BE2C (cell line): Measurements from ENCODE around the gene CADM1.
A peak's percentile ranks its signal among the peaks of the same experiment; 100 is the strongest.

Experiments used
- DNase-seq: peaks from one replicate; pipeline ENCODE4 v3.0.0-alpha.2; 2020
- H3K27me3 ChIP-seq: fragments of 250-450 bp; sonication (Bioruptor Pico); 2 replicates; pipeline ENCODE4 v1.5.1; 2020; ENCODE audit warnings: mild to moderate bottlenecking
- H3K36me3 ChIP-seq: fragments of 250-450 bp; sonication (Bioruptor Pico); 2 replicates; pipeline ENCODE4 v1.5.1; 2020; ENCODE audit warnings: mild to moderate bottlenecking
- H3K4me1 ChIP-seq: fragments of 250-450 bp; sonication (Bioruptor Pico); 2 replicates; pipeline ENCODE4 v1.5.1; 2020
- H3K4me3 ChIP-seq: 2 replicates; pipeline ENCODE4 v1.5.1; 2011; ENCODE audit warnings: low read depth, low read length
- H3K9me3 ChIP-seq: fragments of 250-450 bp; sonication (Bioruptor Pico); 2 replicates; pipeline ENCODE4 v1.5.1; 2020
- TF ChIP-seq, protein P1 (sequence below): IDR thresholded peaks from 2 replicates; pipeline ENCODE4 v1.5.1; 2012; ENCODE audit warnings: mild to moderate bottlenecking, low read depth, low read length

CADM1 gene

DNA sequence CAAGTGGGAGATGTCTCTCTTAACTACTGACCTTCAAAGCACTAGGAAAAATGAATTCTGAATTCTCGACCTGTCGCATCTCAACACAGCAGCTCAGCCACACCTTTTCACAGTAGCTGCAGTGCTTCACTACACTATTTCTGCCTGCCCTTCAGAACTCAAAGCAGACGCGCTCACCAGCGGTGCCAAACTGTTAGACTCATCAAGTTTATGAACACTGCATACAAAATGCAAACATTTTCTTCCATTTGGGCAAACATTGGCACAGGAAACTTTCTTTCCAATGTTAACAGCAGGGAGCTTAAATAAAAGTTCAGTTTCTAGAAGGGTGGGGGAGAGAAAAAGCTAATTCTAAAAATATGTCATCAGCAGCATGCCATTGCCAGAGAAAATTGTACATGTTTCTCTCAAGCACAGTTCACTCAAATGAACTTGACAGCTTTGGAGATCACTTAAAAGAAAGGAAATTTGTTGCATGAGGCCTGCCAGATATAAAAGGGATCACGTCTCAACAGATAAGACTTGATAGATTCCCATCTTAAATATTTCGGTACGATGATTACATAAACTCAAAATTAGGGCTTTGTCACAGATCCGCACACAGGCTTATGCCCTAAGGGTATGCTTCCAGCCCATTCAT lies 82.7 kb downstream of the CADM1 start:
- Histone ChIP-seq H3K27me3 (no peaks in the 10 kb centered on the region), H3K9me3 (no peaks in the 10 kb centered on the region), H3K36me3 (0 out of 2 replicates have a peak, but pooled peaks cover 2% of the 10 kb centered on the region), H3K4me3 (no peak overlapping the region), H3K4me1 (peaks cover 40% of the 10 kb centered on the region)
- DNase-seq = peak; percentile 32
- TF ChIP-seq, protein P1, sequence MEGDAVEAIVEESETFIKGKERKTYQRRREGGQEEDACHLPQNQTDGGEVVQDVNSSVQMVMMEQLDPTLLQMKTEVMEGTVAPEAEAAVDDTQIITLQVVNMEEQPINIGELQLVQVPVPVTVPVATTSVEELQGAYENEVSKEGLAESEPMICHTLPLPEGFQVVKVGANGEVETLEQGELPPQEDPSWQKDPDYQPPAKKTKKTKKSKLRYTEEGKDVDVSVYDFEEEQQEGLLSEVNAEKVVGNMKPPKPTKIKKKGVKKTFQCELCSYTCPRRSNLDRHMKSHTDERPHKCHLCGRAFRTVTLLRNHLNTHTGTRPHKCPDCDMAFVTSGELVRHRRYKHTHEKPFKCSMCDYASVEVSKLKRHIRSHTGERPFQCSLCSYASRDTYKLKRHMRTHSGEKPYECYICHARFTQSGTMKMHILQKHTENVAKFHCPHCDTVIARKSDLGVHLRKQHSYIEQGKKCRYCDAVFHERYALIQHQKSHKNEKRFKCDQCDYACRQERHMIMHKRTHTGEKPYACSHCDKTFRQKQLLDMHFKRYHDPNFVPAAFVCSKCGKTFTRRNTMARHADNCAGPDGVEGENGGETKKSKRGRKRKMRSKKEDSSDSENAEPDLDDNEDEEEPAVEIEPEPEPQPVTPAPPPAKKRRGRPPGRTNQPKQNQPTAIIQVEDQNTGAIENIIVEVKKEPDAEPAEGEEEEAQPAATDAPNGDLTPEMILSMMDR = no peak

DNA sequence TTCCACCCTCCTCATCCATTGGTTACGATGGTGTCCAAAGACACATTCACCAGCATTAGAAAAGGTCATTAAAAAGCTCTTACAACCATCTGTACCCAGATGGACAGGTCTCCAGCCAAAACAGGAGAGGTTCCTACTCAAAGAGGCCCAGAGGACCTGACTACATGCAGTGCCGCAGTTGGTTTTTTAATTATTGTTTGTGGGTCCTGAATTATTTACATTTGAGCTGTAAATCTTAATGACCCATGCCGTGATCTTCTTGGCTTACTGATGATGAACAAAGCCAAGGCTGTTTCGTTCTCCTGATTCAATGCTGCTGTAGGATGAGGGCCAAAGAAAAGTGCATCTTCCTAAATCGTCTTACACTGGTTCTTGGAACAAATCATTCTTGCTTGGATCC lies 83.7 kb downstream of the CADM1 start:
- no peak for DNase-seq
- TF ChIP-seq, protein P1 = no peak
- Histone ChIP-seq H3K4me1 (peaks cover 44% of the 10 kb centered on the region), H3K4me3 (no peak overlapping the region), H3K27me3 (no peaks in the 10 kb centered on the region), H3K36me3 (0 out of 2 replicates have a peak, but pooled peaks cover 2% of the 10 kb centered on the region), H3K9me3 (no peaks in the 10 kb centered on the region)

DNA sequence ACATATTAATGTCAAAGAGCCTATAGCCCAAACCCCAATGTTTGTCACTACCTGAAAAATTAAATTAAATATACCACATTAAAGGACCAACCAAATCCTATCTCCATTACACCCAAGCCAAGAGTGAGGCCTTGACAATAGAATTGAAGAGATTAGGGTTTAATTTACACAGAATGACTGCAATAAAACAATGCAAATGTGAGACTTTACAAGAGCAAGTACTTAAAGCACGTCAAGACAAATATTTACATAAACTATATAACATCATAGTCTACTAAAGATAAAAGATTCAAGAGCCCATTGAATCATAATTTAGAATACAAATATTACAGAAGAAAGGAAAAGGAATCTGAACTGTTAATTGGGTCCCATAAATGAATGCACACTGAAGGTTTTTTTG lies 85.6 kb downstream of the CADM1 start:
- Histone ChIP-seq H3K4me1 (peaks cover 38% of the 10 kb centered on the region), H3K9me3 (no peaks in the 10 kb centered on the region), H3K36me3 (0 out of 2 replicates have a peak, but pooled peaks cover 2% of the 10 kb centered on the region), H3K4me3 (no peak overlapping the region), H3K27me3 (no peaks in the 10 kb centered on the region)
- no peak for DNase-seq
- TF ChIP-seq, protein P1 = no peak

DNA sequence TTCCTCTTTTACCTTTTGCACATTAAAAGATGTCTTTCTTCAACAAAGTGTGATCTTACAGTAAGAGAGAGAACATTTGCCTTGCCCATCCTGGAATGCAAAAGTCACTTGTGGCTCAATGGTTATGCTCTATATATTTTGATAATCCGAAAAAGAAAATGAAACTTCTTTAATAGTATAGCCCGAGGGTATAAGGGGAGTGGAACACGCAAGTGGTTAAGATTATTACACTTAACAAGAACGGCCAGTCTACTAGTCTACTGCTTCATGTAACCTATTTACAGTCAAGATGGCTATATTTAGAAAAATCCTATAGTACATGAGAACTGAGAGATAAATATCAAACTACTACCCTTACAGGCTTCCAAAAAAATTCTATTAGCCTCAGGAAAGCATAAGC lies 86.1 kb downstream of the CADM1 start:
- H3K9me3 ChIP-seq = no peaks in the 10 kb centered on the region
- no peak overlapping the region for H3K4me3 ChIP-seq
- TF ChIP-seq, protein P1 = no peak
- peaks cover 38% of the 10 kb centered on the region for H3K4me1 ChIP-seq
- no peak for DNase-seq
- no peaks in the 10 kb centered on the region for H3K27me3 ChIP-seq
- 0 out of 2 replicates have a peak, but pooled peaks cover 2% of the 10 kb centered on the region for H3K36me3 ChIP-seq

DNA sequence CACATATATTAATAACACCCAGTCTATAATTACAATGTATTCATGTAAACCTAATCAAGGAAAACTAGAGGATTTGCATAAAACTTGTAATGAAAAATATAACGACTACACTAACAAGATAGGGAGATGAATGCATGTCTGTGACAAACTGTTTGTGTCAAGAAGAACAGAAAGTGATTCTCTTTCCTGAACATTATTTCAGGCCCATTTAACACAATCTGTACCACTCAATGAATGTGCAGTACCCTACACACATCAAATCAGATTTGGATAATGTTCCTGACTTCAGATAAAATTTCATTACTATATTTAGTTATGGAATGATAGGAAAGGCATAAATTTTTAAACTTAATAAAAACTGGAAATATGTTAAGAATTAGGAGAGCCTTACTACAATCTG lies 93.1 kb downstream of the CADM1 start:
- Histone ChIP-seq H3K4me3 (no peak overlapping the region), H3K4me1 (peaks cover 27% of the 10 kb centered on the region), H3K36me3 (no peaks in the 10 kb centered on the region), H3K9me3 (no peaks in the 10 kb centered on the region), H3K27me3 (no peaks in the 10 kb centered on the region)
- no peak for DNase-seq
- TF ChIP-seq, protein P1 = no peak

DNA sequence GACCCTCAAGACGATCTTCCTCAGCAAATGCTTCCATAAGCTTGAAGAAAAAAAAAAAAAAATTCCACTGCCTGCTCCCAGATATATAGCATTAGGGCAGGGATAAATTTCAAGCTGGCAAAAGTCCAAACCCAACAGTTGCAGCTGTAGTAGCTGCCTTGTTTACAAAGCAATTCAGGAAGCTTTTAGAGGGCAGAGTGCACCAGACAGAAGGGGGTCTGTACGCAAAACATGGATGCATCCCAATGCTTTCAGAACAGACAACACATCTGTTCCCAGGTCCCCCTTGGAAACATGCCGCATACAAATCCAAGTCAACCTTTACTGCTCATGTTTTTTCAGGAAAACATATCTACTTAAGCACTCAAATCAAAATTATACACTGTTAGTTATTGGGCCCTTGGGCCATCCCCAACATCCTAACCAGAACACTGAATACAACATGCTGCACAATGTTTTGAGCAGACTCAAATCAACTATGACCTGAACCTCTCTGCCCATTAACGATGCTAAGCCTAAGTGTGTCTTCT lies 94.5 kb downstream of the CADM1 start:
- Histone ChIP-seq H3K4me1 (peaks cover 23% of the 10 kb centered on the region), H3K9me3 (no peaks in the 10 kb centered on the region), H3K36me3 (no peaks in the 10 kb centered on the region), H3K4me3 (peak overlapping the region; percentile 32), H3K27me3 (no peaks in the 10 kb centered on the region)
- peak; percentile 83 for DNase-seq
- TF ChIP-seq, protein P1 = no peak
